HepG2 (cell line): ENCODE data around the gene CD300C. TPM values are rescaled to one million over a fixed set of nuclear protein-coding genes. Genes with fewer than 3 reads are reported as not detected.

ENCODE experiments used
- ATAC-seq: fragments of 200-7000 bp; cut with Tn5 transposase; 3 replicates; pipeline ENCODE4 v1.9.1; 2020; ENCODE audit warnings: mild to moderate bottlenecking, moderate library complexity
- BruUV-seq: library from RNA; stranded (reverse); fragments of 400-500 nt; replicated peaks from 2 replicates; lab custom pipeline; 2021; lab: Mats Ljungman, UMichigan
- CTCF ChIA-PET: fragments of 300-600 bp; formaldehyde crosslinking; extraction: SDS; loops from one replicate; lab custom pipeline; 2021; ENCODE audit warnings: low total read pairs, inconsistent platforms, low intra/inter-chr PET ratio; lab: Yijun Ruan, JAX
- POLR2A ChIA-PET: fragments of 350-600 bp; sonication (Branson Sonifier 250); formaldehyde crosslinking; loops from one replicate; lab custom pipeline; 2020; ENCODE audit warnings: antibody characterized with exemption, inconsistent platforms; lab: Yijun Ruan, JAX
- DNase-seq: peaks from one replicate; pipeline ENCODE4 v3.0.0-alpha.2; 2015; ENCODE audit warnings: low spot score
- FAIRE-seq: peaks from 3 replicates; lab custom pipeline; 2011; peaks lifted over from hg19 to GRCh38; lab: Jason Lieb, UNC
- H2AFZ ChIP-seq: one replicate; pipeline ENCODE4 v1.6.1; 2011; ENCODE audit warnings: low read length, inconsistent platforms
- H3K27ac ChIP-seq: fragments of 300-600 bp; 3 replicates; pipeline ENCODE4 v1.8.0; 2011; ENCODE audit warnings: mixed run types, mild to moderate bottlenecking, mixed read lengths, low read length, inconsistent platforms; ENCODE audit not compliant: insufficient read depth; ENCODE audit errors: extremely low read length
- H3K27me3 ChIP-seq, 2 experiments: fragments of 200-600 bp in 1 of 2; 2 replicates in 1 of 2; 3 replicates in 1 of 2; pipeline versions ENCODE4 v1.6.0 to v1.8.0; 2011; ENCODE audit warnings: low read length in 2 of 2, mild to moderate bottlenecking in 2 of 2, moderate library complexity in 2 of 2, inconsistent platforms in 1 of 2; ENCODE audit not compliant: insufficient read depth in 2 of 2, control insufficient read depth in 1 of 2
- H3K36me3 ChIP-seq, 2 experiments: fragments of 200-600 bp in 1 of 2; replicated peaks in 1 of 2; 2 replicates in 1 of 2; 3 replicates in 1 of 2; pipeline versions ENCODE4 v1.5.1 to v1.8.0; 2011; ENCODE audit warnings: low read length in 2 of 2, inconsistent platforms in 1 of 2; ENCODE audit not compliant: insufficient read depth in 2 of 2, control insufficient read depth in 1 of 2
- H3K4me1 ChIP-seq: 2 replicates; pipeline ENCODE4 v1.5.1; 2012; ENCODE audit warnings: low read length, inconsistent platforms; ENCODE audit not compliant: insufficient read depth
- H3K4me2 ChIP-seq: 2 replicates; pipeline ENCODE4 v1.6.0; 2011; ENCODE audit warnings: low read depth, low read length, inconsistent platforms
- H3K4me3 ChIP-seq, 3 experiments: fragments of 200-600 bp in 1 of 3; sonication (generic), shearing (Covaris generic) in 1 of 3; replicated peaks in 1 of 3; 2 replicates each; pipeline ENCODE4 v1.5.1; 2011 to 2016; ENCODE audit warnings: low read length in 3 of 3, inconsistent platforms in 2 of 3, low read depth in 2 of 3, mild to moderate bottlenecking in 2 of 3, control low read depth in 1 of 3, mixed read lengths in 1 of 3; ENCODE audit not compliant: insufficient read depth in 1 of 3
- H3K79me2 ChIP-seq: one replicate; pipeline ENCODE4 v1.6.1; 2011; ENCODE audit warnings: low read length, inconsistent platforms; ENCODE audit not compliant: insufficient read depth
- H3K9ac ChIP-seq: 2 replicates; pipeline ENCODE4 v1.6.0; 2011; ENCODE audit warnings: mild to moderate bottlenecking, low read depth, low read length, inconsistent platforms; ENCODE audit not compliant: insufficient read depth
- H3K9me3 ChIP-seq: 2 replicates; pipeline ENCODE4 v1.5.1; 2012; ENCODE audit warnings: mild to moderate bottlenecking, low read length
- H4K20me1 ChIP-seq: 2 replicates; pipeline ENCODE4 v1.6.0; 2011; ENCODE audit warnings: inconsistent platforms, mild to moderate bottlenecking, low read length, moderate library complexity; ENCODE audit not compliant: insufficient read depth
- AGO2 ChIP-seq: fragments of 200-400 bp; formaldehyde crosslinking; optimal IDR thresholded peaks from 2 replicates; pipeline ENCODE3; 2017; ENCODE audit warnings: mild to moderate bottlenecking, low read depth, low read length, moderate library complexity
- HMG20A ChIP-seq: IDR thresholded peaks from 2 replicates; pipeline ENCODE4 v1.6.1; 2016; ENCODE audit warnings: borderline replicate concordance
- MYC ChIP-seq: sonication (generic); formaldehyde crosslinking; IDR thresholded peaks from 2 replicates; pipeline ENCODE4 v1.9.0; 2021; ENCODE audit warnings: missing genetic modification reagents, borderline replicate concordance
- NFE2 ChIP-seq: sonication (generic); formaldehyde crosslinking; IDR thresholded peaks from 2 replicates; pipeline ENCODE4 v1.4.0; 2020; ENCODE audit warnings: missing genetic modification reagents
- TGIF2 ChIP-seq: IDR thresholded peaks from 2 replicates; pipeline ENCODE4 v1.6.1; 2016; ENCODE audit warnings: control low read depth, missing compliant biosample characterization
- ZFAT ChIP-seq: sonication (generic); formaldehyde crosslinking; conservative IDR thresholded peaks from 2 replicates; pipeline ENCODE4 v1.8.1; 2023; ENCODE audit warnings: missing genetic modification reagents, inconsistent platforms
- ZKSCAN8 ChIP-seq: IDR thresholded peaks from 2 replicates; pipeline ENCODE4 v1.6.1; 2016; ENCODE audit warnings: borderline replicate concordance, missing genetic modification reagents, missing compliant biosample characterization
- ZNF850 ChIP-seq: sonication (generic); formaldehyde crosslinking; conservative IDR thresholded peaks from 2 replicates; pipeline ENCODE4 v1.9.0; 2021; ENCODE audit warnings: mild to moderate bottlenecking, missing genetic modification reagents
- WGBS: methylation state at CpG from one replicate; pipeline ENCODE4 v1.1.6; 2017; ENCODE audit warnings: low lambda C conversion rate; 5-methylcytosine and 5-hydroxymethylcytosine counted together
- in situ Hi-C: cut with HindIII; loops from 2 replicates; pipeline ENCODE4 v1.10.0; 2017; ENCODE audit warnings: low pct_unique_long_range_greater_than_20kb; ENCODE audit not compliant: extremely low pct_ligation_motif_present
- intact Hi-C: fragments of 100-400 bp; cut with micrococcal nuclease; formaldehyde crosslinking; loops from one replicate; pipeline ENCODE4 v1.10.0; 2022; ENCODE audit not compliant: unreplicated experiment
- polyA plus RNA-seq, 8 experiments: library from polyadenylated mRNA; depleted of rRNA in 3 of 8; stranded (reverse) in 7 of 8; unstranded in 1 of 8; fragments of >200 nt; fragmentation: Illumina TruSeq in 4 of 8; extraction: Trizol in 4 of 8; gene quantifications; 2 replicates each; pipeline versions ENCODE4 v1.2.1 to v1.2.3, GENCODE V29; 2011 to 2016; ENCODE audit warnings: low read depth in 4 of 8, missing spikeins in 1 of 8, mixed read lengths in 1 of 8; ENCODE audit not compliant: insufficient read depth in 1 of 8
- total RNA-seq, 5 experiments: library from RNA; depleted of rRNA; stranded (reverse); fragments of >200 nt; fragmentation: Illumina TruSeq; extraction: Trizol; gene quantifications; 2 replicates each; pipeline ENCODE4 v1.2.3, GENCODE V29; 2016; ENCODE audit warnings: low read depth in 1 of 5
- TF ChIP-seq, protein P1 (sequence below): sonication (generic); formaldehyde crosslinking; IDR thresholded peaks from 2 replicates; pipeline ENCODE4 v1.5.1; 2020; ENCODE audit warnings: mild to moderate bottlenecking, missing genetic modification reagents, borderline replicate concordance
- TF ChIP-seq, protein P2 (sequence below): IDR thresholded peaks from 2 replicates; pipeline ENCODE4 v1.6.1; 2012; ENCODE audit warnings: low read depth, low read length, improper control_type of control experiment
- TF ChIP-seq, protein P3 (sequence below): sonication (generic); formaldehyde crosslinking; IDR thresholded peaks from 2 replicates; pipeline ENCODE4 v1.5.0; 2020; ENCODE audit warnings: mild to moderate bottlenecking, low read depth, missing genetic modification reagents, borderline replicate concordance

The CD300C gene
- total and polyA plus RNA-seq, 2 of the 13 experiments (the other 11 are each of a cell fraction or from before 2014, with no cell fraction given), result not detected

DNA sequence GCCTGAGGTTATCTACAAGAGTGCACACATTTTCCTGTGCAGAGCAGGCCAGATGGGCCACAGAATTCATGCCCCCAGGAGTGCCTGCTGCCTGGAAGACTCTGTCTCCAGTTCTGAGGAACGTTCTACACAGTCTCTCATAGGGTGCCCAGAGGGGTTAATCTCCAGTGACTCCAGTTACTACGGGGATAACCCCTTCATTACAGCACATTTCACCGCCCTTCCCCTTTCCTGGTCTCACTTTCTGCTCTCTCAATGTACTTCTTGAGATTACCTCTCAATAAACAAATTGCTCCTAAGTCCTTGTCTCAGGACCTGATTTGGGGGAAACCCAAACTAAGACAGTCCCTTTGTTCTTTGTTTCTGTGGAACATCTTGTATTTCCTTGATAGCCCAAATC lies 15.7 kb upstream of the CD300C start:
- H4K20me1 ChIP-seq, result no peaks in the 10 kb centered on the region
- H3K9ac ChIP-seq, result no peak overlapping the region
- no TSS peak for BruUV-seq
- 2% methylated on average over 3 of the region's 3 CpGs for WGBS
- no peaks in the 10 kb centered on the region for H3K79me2 ChIP-seq
- H3K4me2 ChIP-seq, result no peak overlapping the region
- no peak for DNase-seq
- intact Hi-C loops, result no loop called here
- ATAC-seq, result no peak
- in situ Hi-C loops, result no loop called here
- TF ChIP-seq, protein P1, sequence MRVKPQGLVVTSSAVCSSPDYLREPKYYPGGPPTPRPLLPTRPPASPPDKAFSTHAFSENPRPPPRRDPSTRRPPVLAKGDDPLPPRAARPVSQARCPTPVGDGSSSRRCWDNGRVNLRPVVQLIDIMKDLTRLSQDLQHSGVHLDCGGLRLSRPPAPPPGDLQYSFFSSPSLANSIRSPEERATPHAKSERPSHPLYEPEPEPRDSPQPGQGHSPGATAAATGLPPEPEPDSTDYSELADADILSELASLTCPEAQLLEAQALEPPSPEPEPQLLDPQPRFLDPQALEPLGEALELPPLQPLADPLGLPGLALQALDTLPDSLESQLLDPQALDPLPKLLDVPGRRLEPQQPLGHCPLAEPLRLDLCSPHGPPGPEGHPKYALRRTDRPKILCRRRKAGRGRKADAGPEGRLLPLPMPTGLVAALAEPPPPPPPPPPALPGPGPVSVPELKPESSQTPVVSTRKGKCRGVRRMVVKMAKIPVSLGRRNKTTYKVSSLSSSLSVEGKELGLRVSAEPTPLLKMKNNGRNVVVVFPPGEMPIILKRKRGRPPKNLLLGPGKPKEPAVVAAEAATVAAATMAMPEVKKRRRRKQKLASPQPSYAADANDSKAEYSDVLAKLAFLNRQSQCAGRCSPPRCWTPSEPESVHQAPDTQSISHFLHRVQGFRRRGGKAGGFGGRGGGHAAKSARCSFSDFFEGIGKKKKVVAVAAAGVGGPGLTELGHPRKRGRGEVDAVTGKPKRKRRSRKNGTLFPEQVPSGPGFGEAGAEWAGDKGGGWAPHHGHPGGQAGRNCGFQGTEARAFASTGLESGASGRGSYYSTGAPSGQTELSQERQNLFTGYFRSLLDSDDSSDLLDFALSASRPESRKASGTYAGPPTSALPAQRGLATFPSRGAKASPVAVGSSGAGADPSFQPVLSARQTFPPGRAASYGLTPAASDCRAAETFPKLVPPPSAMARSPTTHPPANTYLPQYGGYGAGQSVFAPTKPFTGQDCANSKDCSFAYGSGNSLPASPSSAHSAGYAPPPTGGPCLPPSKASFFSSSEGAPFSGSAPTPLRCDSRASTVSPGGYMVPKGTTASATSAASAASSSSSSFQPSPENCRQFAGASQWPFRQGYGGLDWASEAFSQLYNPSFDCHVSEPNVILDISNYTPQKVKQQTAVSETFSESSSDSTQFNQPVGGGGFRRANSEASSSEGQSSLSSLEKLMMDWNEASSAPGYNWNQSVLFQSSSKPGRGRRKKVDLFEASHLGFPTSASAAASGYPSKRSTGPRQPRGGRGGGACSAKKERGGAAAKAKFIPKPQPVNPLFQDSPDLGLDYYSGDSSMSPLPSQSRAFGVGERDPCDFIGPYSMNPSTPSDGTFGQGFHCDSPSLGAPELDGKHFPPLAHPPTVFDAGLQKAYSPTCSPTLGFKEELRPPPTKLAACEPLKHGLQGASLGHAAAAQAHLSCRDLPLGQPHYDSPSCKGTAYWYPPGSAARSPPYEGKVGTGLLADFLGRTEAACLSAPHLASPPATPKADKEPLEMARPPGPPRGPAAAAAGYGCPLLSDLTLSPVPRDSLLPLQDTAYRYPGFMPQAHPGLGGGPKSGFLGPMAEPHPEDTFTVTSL (CRISPR knock-in tag), result no peak
- TF ChIP-seq ZNF850 (CRISPR knock-in tag) (no peak), AGO2 (no peak), NFE2 (CRISPR knock-in tag) (no peak), ZKSCAN8 (CRISPR knock-in tag) (no peak), ZFAT (CRISPR knock-in tag) (no peak), TGIF2 (no peak), MYC (CRISPR knock-in tag) (no peak), HMG20A (CRISPR knock-in tag) (no peak)
- TF ChIP-seq, protein P2, sequence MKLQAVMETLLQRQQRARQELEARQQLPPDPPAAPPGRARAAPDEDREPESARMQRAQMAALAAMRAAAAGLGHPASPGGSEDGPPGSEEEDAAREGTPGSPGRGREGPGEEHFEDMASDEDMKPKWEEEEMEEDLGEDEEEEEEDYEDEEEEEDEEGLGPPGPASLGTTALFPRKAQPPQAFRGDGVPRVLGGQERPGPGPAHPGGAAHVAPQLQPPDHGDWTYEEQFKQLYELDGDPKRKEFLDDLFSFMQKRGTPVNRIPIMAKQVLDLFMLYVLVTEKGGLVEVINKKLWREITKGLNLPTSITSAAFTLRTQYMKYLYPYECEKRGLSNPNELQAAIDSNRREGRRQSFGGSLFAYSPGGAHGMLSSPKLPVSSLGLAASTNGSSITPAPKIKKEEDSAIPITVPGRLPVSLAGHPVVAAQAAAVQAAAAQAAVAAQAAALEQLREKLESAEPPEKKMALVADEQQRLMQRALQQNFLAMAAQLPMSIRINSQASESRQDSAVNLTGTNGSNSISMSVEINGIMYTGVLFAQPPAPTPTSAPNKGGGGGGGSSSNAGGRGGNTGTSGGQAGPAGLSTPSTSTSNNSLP, result no peak
- TF ChIP-seq, protein P3, sequence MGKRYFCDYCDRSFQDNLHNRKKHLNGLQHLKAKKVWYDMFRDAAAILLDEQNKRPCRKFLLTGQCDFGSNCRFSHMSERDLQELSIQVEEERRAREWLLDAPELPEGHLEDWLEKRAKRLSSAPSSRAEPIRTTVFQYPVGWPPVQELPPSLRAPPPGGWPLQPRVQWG (CRISPR knock-in tag), result no peak
- POLR2A ChIA-PET, result no interaction called here
- no peak overlapping the region for H2AFZ ChIP-seq
- no peaks in the 10 kb centered on the region for H3K9me3 ChIP-seq
- peaks cover 7 to 65% of the 10 kb centered on the region in 2 experiments for H3K27me3 ChIP-seq
- no peak overlapping the region for H3K4me3 ChIP-seq
- no peak overlapping the region for H3K27ac ChIP-seq
- H3K4me1 ChIP-seq, result no peaks in the 10 kb centered on the region
- no peaks in the 10 kb centered on the region for H3K36me3 ChIP-seq
- FAIRE-seq, result no peak
- CTCF ChIA-PET, result no interaction called here
